Activated T-helper 1 cell treated with Interleukin-2 at 50 U/mL for 16 hours (primary cell): Measurements from ENCODE around the gene PAGR1.
A peak's percentile ranks its signal among the peaks of the same experiment; 100 is the strongest.
"Not testable (repeated sequence)": the region's sequence is repeated elsewhere in the genome, so short reads cannot be mapped to it uniquely, and the experiment has no call there.

Source experiments
- DNase-seq: peaks from one replicate; pipeline ENCODE4 v3.0.0-alpha.2; 2020; ENCODE audit warnings: low read depth

Gene PAGR1

GRCh38 chr16:29815793-29816693, at the start of gene PAGR1:
Gene PAGR1 (plus strand): TSS chr16:29816152. CDS start chr16:29816526, 374 bp downstream.
- peak; percentile 97 for DNase-seq

DNA sequence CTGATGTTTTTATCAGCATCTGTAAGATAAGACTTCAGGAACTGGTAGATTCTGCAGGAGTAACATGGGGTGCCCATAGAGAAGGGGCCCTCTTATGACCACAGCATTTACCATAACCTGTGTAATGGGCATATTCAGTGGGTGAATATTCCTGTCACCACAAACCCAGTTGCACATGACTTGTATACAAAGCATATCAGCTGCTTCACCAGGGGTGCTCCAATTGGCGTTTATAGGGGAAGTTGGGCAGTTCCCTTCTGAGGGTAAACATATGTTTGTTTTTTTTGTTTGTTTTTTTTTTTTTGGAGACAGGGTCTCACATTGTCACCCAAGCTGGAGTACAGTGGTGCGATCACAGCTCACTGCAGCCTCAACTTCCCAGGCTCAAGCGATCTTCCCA, 49.4 kb upstream of the PAGR1 start:
- no peak for DNase-seq

DNA sequence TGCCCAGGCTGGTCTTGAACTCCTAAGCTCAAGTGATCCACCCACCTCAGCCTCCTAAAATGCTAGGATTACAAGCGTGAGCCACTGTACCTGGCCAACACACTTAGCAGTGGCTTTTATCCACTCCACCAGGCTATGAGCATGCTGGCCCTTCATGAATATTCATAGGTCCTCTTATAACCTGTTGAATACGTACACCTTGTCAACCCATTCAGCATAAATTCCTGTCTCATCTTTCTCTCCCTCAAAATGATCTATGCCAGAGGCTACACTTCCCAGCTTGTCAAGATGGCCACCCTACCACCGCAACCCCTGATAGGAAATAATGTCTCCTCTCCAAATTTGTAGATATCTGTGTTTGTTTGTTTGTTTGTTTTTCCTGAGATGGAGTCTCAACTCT, 48.9 kb upstream of the PAGR1 start:
- DNase-seq, result no peak

- DNase-seq, result no peak
Measured at GRCh38 chr16:29769507-29769906, 46.4 kb upstream of the PAGR1 start.

DNA sequence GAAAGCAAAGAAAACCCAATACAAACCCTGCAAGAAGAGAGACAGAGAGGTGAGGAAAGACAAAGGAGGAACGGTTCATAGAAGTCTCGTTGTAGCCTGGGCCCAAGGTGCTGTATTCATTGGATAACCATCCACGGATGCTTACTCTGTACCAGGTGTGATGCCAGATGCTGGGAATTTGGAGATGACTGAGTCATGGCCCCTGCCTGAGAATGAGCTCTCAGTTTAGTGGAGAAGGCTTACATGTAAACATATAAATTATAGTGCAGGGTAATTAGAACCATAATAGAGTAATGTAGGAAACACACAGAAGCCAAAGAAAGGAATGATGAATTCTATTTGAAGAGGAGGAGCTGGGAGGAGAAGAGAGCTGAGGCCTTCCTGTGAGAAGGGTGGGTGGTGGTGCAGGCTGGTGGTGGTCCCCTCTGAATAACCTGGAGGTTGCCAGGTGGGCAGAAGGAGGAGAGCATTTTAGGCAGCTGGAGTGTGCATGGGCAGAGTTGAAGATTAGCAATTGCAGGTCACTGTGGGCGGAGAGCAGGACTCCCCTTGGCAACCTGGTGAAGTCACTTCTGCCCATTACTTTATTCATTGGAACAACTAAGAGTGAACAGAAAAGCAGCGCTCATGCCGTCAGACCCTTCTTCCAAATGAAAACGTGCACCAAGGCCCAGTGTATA, 45.6 kb upstream of the PAGR1 start:
- no peak for DNase-seq

DNA sequence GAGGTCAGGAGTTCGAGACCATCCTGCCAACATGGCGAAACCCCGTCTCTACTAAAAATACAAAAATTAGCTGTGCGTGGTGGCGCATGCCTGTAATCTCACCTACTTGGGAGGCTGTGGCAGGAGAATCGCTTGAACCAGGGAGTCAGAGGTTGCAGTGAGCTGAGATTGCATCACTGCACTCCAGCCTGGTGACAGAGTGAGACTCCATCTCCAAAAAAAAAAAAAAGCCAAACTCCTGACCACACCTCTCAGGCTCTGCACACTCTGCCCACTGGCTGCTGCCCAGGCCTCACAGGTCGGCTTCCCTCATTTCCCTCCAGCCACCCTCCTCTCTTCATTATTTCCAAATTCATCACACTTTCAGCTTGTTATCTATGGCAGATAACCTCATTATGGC, 43.6 kb upstream of the PAGR1 start:
- not testable (repeated sequence) for DNase-seq

DNA sequence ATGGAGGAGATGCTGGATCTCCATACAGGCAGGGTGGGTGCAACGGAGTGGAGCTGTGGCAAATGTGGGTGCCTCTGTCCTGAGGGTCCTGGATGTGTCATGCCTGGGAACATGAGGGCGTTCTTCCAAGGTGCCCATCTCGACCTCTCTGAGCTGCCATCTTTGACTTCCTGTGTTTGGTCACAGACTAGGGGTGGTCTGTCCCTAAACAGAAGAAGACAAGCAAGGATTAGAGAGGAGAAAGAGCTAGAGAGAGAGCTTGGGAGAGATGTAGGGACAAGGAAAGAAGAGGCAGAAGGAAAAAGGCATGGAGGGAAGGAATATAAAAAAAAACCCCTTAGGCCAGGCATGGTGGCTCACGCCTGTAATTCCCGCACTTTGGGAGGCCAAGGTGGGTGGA, 41.2 kb upstream of the PAGR1 start:
- DNase-seq, result no peak

DNA sequence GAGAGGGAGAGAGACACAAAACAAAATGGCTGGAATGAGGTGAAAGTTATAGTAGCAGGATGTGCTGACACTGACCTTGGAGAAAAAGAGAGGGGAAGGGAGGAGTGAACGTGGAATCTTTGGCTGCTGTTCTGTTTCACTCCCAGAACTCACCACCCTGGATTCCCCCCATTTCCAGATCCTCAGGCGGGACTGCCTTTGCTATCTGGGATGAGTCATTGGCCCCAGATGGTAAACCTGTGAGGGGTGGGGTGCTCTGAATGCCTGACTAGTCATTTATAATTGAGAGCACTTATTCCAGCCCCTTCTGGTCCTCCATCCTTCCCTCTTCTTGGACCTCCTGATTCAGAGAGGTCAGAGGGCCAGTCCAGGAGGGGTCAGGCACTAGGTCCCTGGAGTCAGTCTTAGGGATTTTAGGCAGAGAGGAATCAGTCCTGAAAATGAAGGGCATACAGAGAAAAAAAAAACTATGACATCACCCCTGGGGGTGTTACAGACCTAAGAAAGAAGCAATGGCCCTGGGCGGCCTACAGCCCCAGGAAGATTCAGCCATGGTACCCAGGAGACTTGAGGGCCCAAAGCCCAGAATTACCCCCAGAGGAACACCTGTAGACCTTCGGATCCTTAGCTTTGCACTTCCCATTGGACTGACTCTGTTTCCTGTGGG, 40.1 kb upstream of the PAGR1 start:
- no peak for DNase-seq

- DNase-seq, result no peak
Measured at GRCh38 chr16:29777576-29778350, 38.2 kb upstream of the PAGR1 start, which contains the start of gene ZG16. Gene ZG16 (plus strand): TSS chr16:29778256. CDS start chr16:29779267, 1,011 bp downstream.

- no peak for DNase-seq
Measured at GRCh38 chr16:29779474-29779873, 36.5 kb upstream of the PAGR1 start.

GRCh38 chr16:29783094-29783953, 32.6 kb upstream of the PAGR1 start:
- DNase-seq, result not testable (repeated sequence)

GRCh38 chr16:29784157-29784556, 31.8 kb upstream of the PAGR1 start:
- DNase-seq, result no peak

DNA sequence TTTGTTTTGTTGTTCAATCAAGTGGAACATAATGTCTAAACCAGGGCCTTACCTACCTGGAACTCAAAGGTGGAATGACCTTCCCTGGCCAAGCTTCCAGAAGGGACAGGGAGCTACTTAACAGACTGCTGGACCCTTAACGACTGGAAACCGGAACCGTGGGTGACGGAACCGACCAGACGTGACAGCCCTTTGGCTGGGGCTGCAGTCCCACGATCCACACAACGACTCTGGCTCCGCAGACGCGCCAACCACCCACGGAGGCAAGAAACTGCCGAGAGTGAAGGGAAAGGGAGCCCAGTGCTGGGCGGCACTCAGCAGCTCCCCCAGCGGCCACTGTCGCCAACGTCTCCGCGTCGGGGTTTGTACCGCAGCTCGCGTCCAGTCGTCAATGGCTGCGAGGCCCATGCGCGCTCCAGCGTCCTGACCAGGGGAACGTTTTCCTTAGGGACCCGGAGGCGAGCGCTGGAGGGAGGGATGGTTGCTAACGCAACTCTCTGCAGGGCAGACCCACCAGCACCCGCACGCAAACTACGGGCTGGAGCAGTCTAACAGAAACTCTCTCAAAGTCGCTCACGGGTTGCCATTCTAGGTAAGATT, 31.0 kb upstream of the PAGR1 start:
- DNase-seq, result peak; percentile 67

- DNase-seq, result not testable (repeated sequence)
Measured at GRCh38 chr16:29787155-29787554, 28.8 kb upstream of the PAGR1 start.

DNA sequence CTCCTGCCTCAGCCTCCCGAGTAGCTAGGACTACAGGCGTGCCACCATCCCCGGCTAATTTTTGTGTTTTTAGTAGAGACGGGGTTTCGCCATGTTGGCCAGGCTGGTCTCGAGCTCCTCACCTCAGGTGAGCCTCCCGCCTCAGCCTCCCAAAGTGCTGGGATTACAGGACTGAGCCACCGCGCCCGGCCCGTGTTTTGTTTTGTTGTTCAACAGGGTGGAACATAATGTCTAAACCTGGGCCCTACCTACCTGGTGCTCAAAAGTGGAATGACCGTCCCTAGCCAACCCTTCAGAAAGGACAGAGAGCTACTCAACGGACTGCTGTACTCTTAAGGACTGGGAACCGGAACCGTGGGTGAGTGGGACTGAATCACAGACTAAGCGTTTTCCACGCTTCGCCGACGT, 26.2 kb upstream of the PAGR1 start:
- DNase-seq, result no peak

GRCh38 chr16:29790183-29790948, 25.6 kb upstream of the PAGR1 start, which contains the start of gene KIF22:
Gene KIF22 (plus strand): TSS chr16:29790751. CDS start chr16:29790760, 9 bp downstream.
- DNase-seq, result peak; percentile 100

- DNase-seq, result no peak
Measured at GRCh38 chr16:29790949-29791844, 24.8 kb upstream of the PAGR1 start.
